HEK293T (cell line): ENCODE data around the gene BPIFB2.

ENCODE experiments used
- ARNT ChIP-seq: fragments of 450-650 bp; IDR thresholded peaks from 2 replicates; pipeline ENCODE4 v1.6.1; 2017; ENCODE audit warnings: mild to moderate bottlenecking
- BHLHE40 ChIP-seq: fragments of 450-650 bp; IDR thresholded peaks from 2 replicates; pipeline ENCODE4 v1.6.1; 2016; ENCODE audit warnings: mild to moderate bottlenecking, moderate library complexity, borderline replicate concordance
- CTBP1 ChIP-seq: fragments of 450-650 bp; IDR thresholded peaks from 2 replicates; pipeline ENCODE4 v1.6.1; 2016; ENCODE audit warnings: borderline replicate concordance
- ELF4 ChIP-seq: fragments of 450-650 bp; IDR thresholded peaks from 2 replicates; pipeline ENCODE4 v1.6.1; 2017; ENCODE audit warnings: antibody characterized with exemption
- FOXA1 ChIP-seq: fragments of 450-650 bp; IDR thresholded peaks from 2 replicates; pipeline ENCODE4 v1.6.1; 2016; ENCODE audit warnings: mild to moderate bottlenecking
- FOXK2 ChIP-seq: fragments of 450-650 bp; IDR thresholded peaks from 2 replicates; pipeline ENCODE4 v1.6.1; 2016; ENCODE audit warnings: mild to moderate bottlenecking
- FOXM1 ChIP-seq: fragments of 450-650 bp; IDR thresholded peaks from 2 replicates; pipeline ENCODE4 v1.6.1; 2017; ENCODE audit warnings: mild to moderate bottlenecking, borderline replicate concordance
- HDGF ChIP-seq: fragments of 450-650 bp; IDR thresholded peaks from 2 replicates; pipeline ENCODE4 v1.6.1; 2017; ENCODE audit warnings: antibody characterized with exemption, borderline replicate concordance
- SP1 ChIP-seq: fragments of 450-650 bp; IDR thresholded peaks from 2 replicates; pipeline ENCODE4 v1.6.1; 2017
- SUZ12 ChIP-seq: fragments of 450-650 bp; IDR thresholded peaks from 2 replicates; pipeline ENCODE4 v1.6.1; 2016; ENCODE audit warnings: mild to moderate bottlenecking
- TARDBP ChIP-seq: fragments of 450-650 bp; IDR thresholded peaks from 2 replicates; pipeline ENCODE4 v1.6.1; 2016
- TF ChIP-seq, protein P1 (sequence below): fragments of 450-650 bp; IDR thresholded peaks from 2 replicates; pipeline ENCODE4 v1.6.1; 2016

GRCh38 chr20:32959351-32960221, 47.9 kb upstream of the BPIFB2 start:
- no peak for TF ChIP-seq FOXK2
- TF ChIP-seq FOXM1: no peak
- no peak for TF ChIP-seq CTBP1
- TF ChIP-seq HDGF: no peak
- no peak for TF ChIP-seq FOXA1
- TF ChIP-seq ARNT: no peak
- no peak for TF ChIP-seq SP1
- no peak for TF ChIP-seq TARDBP
- TF ChIP-seq, protein P1, sequence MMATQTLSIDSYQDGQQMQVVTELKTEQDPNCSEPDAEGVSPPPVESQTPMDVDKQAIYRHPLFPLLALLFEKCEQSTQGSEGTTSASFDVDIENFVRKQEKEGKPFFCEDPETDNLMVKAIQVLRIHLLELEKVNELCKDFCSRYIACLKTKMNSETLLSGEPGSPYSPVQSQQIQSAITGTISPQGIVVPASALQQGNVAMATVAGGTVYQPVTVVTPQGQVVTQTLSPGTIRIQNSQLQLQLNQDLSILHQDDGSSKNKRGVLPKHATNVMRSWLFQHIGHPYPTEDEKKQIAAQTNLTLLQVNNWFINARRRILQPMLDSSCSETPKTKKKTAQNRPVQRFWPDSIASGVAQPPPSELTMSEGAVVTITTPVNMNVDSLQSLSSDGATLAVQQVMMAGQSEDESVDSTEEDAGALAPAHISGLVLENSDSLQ: no peak
- no peak for TF ChIP-seq ELF4
- TF ChIP-seq BHLHE40: no peak
- TF ChIP-seq SUZ12: no peak
